NCI-H748 (cell line): Measurements from ENCODE around the gene MFN1.

Source experiments
- DNase-seq: peaks from one replicate; lab custom pipeline; 2025; ENCODE audit not compliant: unreplicated experiment; lab: John Stamatoyannopoulos, UW

The MFN1 gene

GRCh38 chr3:179336345-179336929, 11.1 kb upstream of the MFN1 start:
- DNase-seq, result no peak

- no peak for DNase-seq
These were observed 960 bp downstream of the MFN1 start for GRCh38 chr3:179348325-179349013.

GRCh38 chr3:179355996-179356395, 8.5 kb downstream of the MFN1 start:
- no peak for DNase-seq

- DNase-seq, result no peak
These were observed 15.8 kb downstream of the MFN1 start for GRCh38 chr3:179363332-179363731.

GRCh38 chr3:179369621-179370020, 22.1 kb downstream of the MFN1 start:
- no peak for DNase-seq

GRCh38 chr3:179373938-179374337, 26.4 kb downstream of the MFN1 start:
- DNase-seq, result no peak

- no peak for DNase-seq
These were observed 27.8 kb downstream of the MFN1 start for GRCh38 chr3:179375091-179375999.

- DNase-seq, result no peak
These were observed 29.0 kb downstream of the MFN1 start for GRCh38 chr3:179376474-179376873.

GRCh38 chr3:179391906-179392305, 44.4 kb downstream of the MFN1 start:
- no peak for DNase-seq

- no peak for DNase-seq
These were observed 51.2 kb downstream of the MFN1 start for GRCh38 chr3:179398574-179399231.

GRCh38 chr3:179401561-179401960, 54.1 kb downstream of the MFN1 start:
- no peak for DNase-seq

- no peak for DNase-seq
These were observed 55.5 kb downstream of the MFN1 start for GRCh38 chr3:179402963-179403362.

GRCh38 chr3:179404307-179404706, 56.8 kb downstream of the MFN1 start:
- no peak for DNase-seq

- DNase-seq, result no peak
These were observed 62.8 kb downstream of the MFN1 start for GRCh38 chr3:179410331-179410730.

- no peak for DNase-seq
These were observed 63.5 kb downstream of the MFN1 start for GRCh38 chr3:179410999-179411398.

- no peak for DNase-seq
These were observed 67.3 kb downstream of the MFN1 start for GRCh38 chr3:179414804-179415203.

- no peak for DNase-seq
These were observed 67.9 kb downstream of the MFN1 start for GRCh38 chr3:179415377-179415776.

GRCh38 chr3:179416681-179417080, 69.2 kb downstream of the MFN1 start:
- DNase-seq, result no peak

GRCh38 chr3:179418610-179419009, 71.1 kb downstream of the MFN1 start:
- DNase-seq, result no peak

GRCh38 chr3:179421500-179421899, 74.0 kb downstream of the MFN1 start:
- no peak for DNase-seq

- DNase-seq, result no peak
These were observed 77.6 kb downstream of the MFN1 start for GRCh38 chr3:179425075-179425474.
